ENCODE results near the gene EEPD1. TPM values are rescaled to one million over a fixed set of nuclear protein-coding genes. Genes with fewer than 3 reads are reported as not detected.
"Not testable (repeated sequence)": the region's sequence is repeated elsewhere in the genome, so short reads cannot be mapped to it uniquely, and the experiment has no call there.

The EEPD1 gene
- total RNA-seq, 1 donor from 2014 or later = 0.64 TPM

DNA sequence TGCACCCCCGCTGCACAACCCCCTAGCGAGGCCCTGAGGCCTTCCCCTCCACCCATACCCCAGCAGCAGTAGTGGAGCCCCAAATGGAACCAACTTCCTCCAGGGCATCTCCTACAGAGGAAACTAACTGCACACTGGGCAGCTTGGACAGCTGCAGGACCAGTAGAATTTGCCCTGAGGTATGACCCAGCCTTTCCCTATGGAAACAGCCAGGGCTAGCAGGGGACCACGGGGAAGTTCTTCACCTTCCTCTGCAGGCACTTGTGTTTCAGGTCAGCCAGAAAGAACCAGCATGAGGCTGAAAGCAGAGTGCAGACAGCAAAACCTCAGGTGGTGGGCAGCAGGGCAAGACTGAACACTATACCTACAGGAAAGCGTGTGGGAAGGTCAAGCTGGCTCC lies 5.7 kb upstream of the EEPD1 start:
- no peaks in the 10 kb centered on the region for H3K36me3 Mint-ChIP-seq (ENCODE audit: low read depth)
- H3K27me3 Mint-ChIP-seq = no peaks in the 10 kb centered on the region
- no peak for DNase-seq
- POLR2A ChIA-PET = no interaction called here
- intact Hi-C loops (cut with micrococcal nuclease) = no loop called here
- no peaks in the 10 kb centered on the region for H3K9me3 Mint-ChIP-seq
- TF ChIP-seq, protein P1, sequence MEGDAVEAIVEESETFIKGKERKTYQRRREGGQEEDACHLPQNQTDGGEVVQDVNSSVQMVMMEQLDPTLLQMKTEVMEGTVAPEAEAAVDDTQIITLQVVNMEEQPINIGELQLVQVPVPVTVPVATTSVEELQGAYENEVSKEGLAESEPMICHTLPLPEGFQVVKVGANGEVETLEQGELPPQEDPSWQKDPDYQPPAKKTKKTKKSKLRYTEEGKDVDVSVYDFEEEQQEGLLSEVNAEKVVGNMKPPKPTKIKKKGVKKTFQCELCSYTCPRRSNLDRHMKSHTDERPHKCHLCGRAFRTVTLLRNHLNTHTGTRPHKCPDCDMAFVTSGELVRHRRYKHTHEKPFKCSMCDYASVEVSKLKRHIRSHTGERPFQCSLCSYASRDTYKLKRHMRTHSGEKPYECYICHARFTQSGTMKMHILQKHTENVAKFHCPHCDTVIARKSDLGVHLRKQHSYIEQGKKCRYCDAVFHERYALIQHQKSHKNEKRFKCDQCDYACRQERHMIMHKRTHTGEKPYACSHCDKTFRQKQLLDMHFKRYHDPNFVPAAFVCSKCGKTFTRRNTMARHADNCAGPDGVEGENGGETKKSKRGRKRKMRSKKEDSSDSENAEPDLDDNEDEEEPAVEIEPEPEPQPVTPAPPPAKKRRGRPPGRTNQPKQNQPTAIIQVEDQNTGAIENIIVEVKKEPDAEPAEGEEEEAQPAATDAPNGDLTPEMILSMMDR (IDR thresholded peaks at IDR 0.05) = no peak
- no peak overlapping the region for H3K4me3 Mint-ChIP-seq
- peaks cover 2% of the 10 kb centered on the region for H3K4me1 Mint-ChIP-seq
- CTCF ChIA-PET = no interaction called here
- H3K27ac Mint-ChIP-seq = no peak overlapping the region
- ATAC-seq (ENCODE audit: low read depth) = no peak

DNA sequence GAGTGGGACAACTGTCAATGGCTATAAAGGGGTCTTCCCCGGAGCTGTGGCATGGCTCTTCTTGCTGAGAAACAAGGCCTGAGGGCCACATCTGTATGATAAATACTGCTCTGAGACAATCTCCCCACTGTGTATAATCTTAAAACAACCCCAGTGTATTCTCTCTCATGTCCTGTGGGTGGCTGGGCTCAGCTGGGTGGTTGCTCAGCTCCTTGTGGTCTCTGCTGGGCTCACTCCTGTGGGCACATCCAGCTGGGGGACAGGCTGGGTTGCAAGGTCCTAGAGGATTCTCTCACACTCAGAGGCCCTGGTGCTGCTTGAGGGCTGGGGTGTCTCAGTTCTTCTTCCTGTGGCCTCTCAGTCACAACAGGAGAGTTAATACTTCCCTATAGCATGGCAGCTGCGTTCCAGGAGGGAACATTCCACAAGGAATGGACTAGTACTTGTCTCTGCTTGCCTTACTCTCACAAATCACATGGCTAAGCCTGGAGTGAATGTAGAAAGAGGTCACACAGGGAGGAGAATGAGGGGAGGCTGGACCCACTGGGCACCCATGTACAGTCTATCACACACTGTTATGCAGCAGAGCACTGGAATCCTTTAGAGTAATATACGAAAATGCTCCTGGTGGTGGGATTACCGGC lies 4.5 kb upstream of the EEPD1 start:
- Mint-ChIP-seq H3K27ac (no peak overlapping the region), H3K27me3 (no peaks in the 10 kb centered on the region), H3K9me3 (no peaks in the 10 kb centered on the region), H3K4me1 (peaks cover 4% of the 10 kb centered on the region), H3K4me3 (no peak overlapping the region), H3K36me3 (ENCODE audit: low read depth) (no peaks in the 10 kb centered on the region)
- intact Hi-C loops (cut with micrococcal nuclease) = no loop called here
- ChIA-PET POLR2A (no interaction called here), CTCF (no interaction called here)
- no peak for ATAC-seq (ENCODE audit: low read depth)
- no peak for DNase-seq
- TF ChIP-seq, protein P1 (IDR thresholded peaks at IDR 0.05) = no peak

DNA sequence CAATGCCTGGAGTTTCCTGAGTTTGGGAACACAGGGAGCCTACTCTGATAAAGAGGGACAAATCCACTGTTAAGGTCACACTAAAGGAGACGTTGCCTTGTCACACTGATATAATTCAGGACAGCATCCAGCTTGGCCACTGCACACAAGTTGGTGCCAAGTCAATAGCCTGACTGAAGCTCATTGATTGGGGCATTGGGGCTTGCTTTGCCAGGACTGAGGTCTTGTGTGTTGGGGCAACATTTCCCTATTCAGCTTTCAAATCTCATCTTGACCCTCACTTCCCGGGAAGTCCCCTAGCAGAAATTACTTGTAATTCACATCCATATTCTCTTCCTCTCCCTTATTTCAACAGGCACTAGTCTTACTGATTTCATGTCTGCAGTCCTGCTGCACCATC lies 3.8 kb upstream of the EEPD1 start:
- intact Hi-C loops (cut with micrococcal nuclease); H3K27me3 Mint-ChIP-seq; H3K36me3 Mint-ChIP-seq (ENCODE audit: low read depth); POLR2A ChIA-PET; H3K9me3 Mint-ChIP-seq; DNase-seq; H3K4me3 Mint-ChIP-seq; H3K27ac Mint-ChIP-seq; CTCF ChIA-PET; ATAC-seq (ENCODE audit: low read depth): not testable (repeated sequence)
- H3K4me1 Mint-ChIP-seq = peaks cover 11% of the 10 kb centered on the region

DNA sequence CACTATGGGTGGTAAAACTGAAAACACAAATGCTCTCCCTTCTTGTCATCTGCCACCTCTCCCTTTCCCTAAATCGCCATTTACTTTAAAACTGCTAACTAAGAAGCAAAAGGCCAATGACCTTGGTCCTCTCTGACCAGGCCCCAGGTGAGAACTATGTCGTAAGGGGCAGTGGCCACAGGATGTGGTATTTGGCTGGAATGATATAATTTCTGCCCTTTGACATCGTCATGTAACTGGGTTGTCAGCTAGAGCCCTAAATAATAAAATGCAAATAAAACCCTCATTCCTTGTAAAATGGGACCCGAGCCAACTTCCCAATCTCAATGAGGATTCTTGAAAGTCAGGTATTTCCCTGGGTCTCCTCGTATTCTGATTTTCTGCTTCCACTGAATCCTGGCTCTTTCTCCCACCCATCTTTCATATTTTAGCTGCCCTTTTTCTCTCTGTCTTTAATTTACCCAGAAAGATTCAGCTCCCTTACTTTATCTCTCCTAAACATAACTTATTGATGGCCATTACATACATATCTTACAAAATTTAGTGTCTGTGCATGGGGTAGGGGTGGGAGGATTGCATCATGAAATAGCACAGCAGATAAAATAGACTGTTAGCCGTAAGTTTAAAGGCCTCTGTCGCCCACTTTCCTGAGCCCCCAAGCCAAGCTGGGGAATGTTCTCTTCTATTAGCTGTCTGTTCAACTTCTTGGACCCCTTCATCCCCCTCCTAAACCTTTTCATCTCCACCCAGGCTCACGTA lies 3.2 kb upstream of the EEPD1 start:
- intact Hi-C loops (cut with micrococcal nuclease) = loop anchor here (5.0 to 10.0 kb wide), 4 partner anchors 163 to 1297 kb away; partner anchors contain the start of gene ELMO1
- no peaks in the 10 kb centered on the region for H3K9me3 Mint-ChIP-seq
- H3K27me3 Mint-ChIP-seq = no peaks in the 10 kb centered on the region
- no peaks in the 10 kb centered on the region for H3K36me3 Mint-ChIP-seq (ENCODE audit: low read depth)
- ChIA-PET POLR2A (no interaction called here), CTCF (no interaction called here)
- DNase-seq (no peak), ATAC-seq (ENCODE audit: low read depth) (no peak)
- TF ChIP-seq, protein P1 (IDR thresholded peaks at IDR 0.05) = no peak
- no peak overlapping the region for H3K27ac Mint-ChIP-seq
- H3K4me3 Mint-ChIP-seq = no peak overlapping the region
- H3K4me1 Mint-ChIP-seq = peaks cover 11% of the 10 kb centered on the region

DNA sequence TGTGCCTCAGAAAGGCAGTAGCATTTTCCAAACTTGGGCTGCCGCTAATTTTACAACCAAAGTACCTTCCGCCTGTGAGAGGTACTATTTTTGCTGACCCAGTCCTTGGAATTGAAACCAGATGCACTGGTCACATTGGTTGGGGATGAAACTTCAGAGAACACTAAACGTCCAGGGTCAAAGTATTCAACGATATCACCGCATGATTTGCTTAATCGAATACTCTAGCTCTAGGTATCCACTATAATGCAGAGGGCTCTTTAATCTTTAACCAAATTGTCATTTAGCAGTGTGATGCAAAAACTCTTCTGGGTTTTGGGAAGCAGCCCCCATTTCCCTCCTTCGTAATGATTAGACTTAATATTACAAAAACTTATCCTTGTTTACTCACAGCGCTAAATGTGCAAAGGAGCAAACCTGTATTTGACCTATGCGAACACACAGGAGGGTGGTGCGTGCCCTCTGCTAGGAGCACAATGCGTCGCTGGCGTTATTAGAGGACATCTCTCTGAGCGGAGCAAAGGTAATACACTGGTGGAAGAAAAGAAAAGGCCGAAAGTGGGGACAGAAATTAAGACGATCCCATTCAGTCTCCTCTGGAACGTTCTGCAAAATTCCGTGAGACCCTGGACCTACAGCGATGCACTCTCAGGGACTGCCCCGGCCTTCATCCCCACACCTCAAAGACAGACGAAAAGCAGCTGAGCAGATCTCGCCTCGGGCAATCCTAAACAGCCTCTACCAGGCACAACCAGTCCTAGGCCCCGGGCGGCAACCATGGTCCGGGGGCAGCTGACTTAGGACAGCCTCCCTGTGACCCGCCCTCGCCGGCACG lies 916 bp upstream of the EEPD1 start:
- H3K36me3 Mint-ChIP-seq (ENCODE audit: low read depth) = no peaks in the 10 kb centered on the region
- peak overlapping the region; percentile 80 for H3K4me3 Mint-ChIP-seq
- no peak for ATAC-seq (ENCODE audit: low read depth)
- peaks cover 3% of the 10 kb centered on the region for H3K27me3 Mint-ChIP-seq
- POLR2A ChIA-PET = no interaction called here
- intact Hi-C loops (cut with micrococcal nuclease) = loop anchor here (1.0 to 10.0 kb wide), 8 partner anchors 136 to 1295 kb away; partner anchors contain the start of genes DPY19L1, ELMO1 and SEPTIN7
- peaks cover 11% of the 10 kb centered on the region for H3K4me1 Mint-ChIP-seq
- no peak overlapping the region for H3K27ac Mint-ChIP-seq
- DNase-seq = no peak
- TF ChIP-seq, protein P1 (IDR thresholded peaks at IDR 0.05) = no peak
- H3K9me3 Mint-ChIP-seq = no peaks in the 10 kb centered on the region
- CTCF ChIA-PET = no interaction called here
